Activated T-helper 2 cell treated with anti-CD3 and anti-CD28 coated beads, Interferon-gamma antibody, Interleukin-2, Interleukin-4, amounts not matched to agents 10 μg/mL and 5 μg/mL and 100 μg/mL, durations not matched to agents 14 hours and 24 hours and 36 hours (primary cell): ENCODE measurements around the gene NELFE. TPM values are rescaled to one million over a fixed set of nuclear protein-coding genes. Genes with fewer than 3 reads are reported as not detected.

Source experiments
- DNase-seq: peaks from one replicate; pipeline ENCODE4 v3.0.0; 2021; ENCODE audit warnings: low spot score
- H3K27ac Mint-ChIP-seq: one replicate; pipeline ENCODE4 v1.8.0; 2021; ENCODE audit warnings: mixed read lengths
- H3K27me3 Mint-ChIP-seq: one replicate; pipeline ENCODE4 v1.8.0; 2021; ENCODE audit warnings: low read depth, mixed read lengths
- H3K36me3 Mint-ChIP-seq: one replicate; pipeline ENCODE4 v1.8.0; 2021; ENCODE audit warnings: low read depth, mixed read lengths
- H3K4me1 Mint-ChIP-seq: one replicate; pipeline ENCODE4 v1.8.0; 2021; ENCODE audit warnings: low read depth, mixed read lengths
- H3K4me3 Mint-ChIP-seq: one replicate; pipeline ENCODE4 v1.8.0; 2021; ENCODE audit warnings: low read depth, mild to moderate bottlenecking, moderate library complexity, mixed read lengths
- H3K9me3 Mint-ChIP-seq: one replicate; pipeline ENCODE4 v1.8.0; 2021; ENCODE audit warnings: mixed read lengths
- intact Hi-C: fragments of 100-400 bp; cut with micrococcal nuclease; formaldehyde crosslinking; loops from one replicate; pipeline ENCODE4 v1.15.1; 2023
- total RNA-seq: library from RNA; stranded (reverse); gene quantifications from 2 replicates; pipeline ENCODE4 v1.2.3, GENCODE V29; 2022

Gene NELFE
- total RNA-seq, 1 donor from 2014 or later, result 81.2 TPM

GRCh38 chr6:31969712-31970603 lies 11.2 kb upstream of the NELFE start:
- no peaks in the 10 kb centered on the region for H3K27me3 Mint-ChIP-seq
- H3K36me3 Mint-ChIP-seq, result peaks cover 47% of the 10 kb centered on the region
- no peaks in the 10 kb centered on the region for H3K9me3 Mint-ChIP-seq
- no peak for DNase-seq
- peaks cover 28% of the 10 kb centered on the region for H3K4me1 Mint-ChIP-seq
- H3K27ac Mint-ChIP-seq, result peak overlapping the region; percentile 99
- peak overlapping the region; percentile 70 for H3K4me3 Mint-ChIP-seq
- intact Hi-C loops, result no loop called here

GRCh38 chr6:31968791-31969711 lies 10.3 kb upstream of the NELFE start:
- DNase-seq, result no peak
- no peak overlapping the region for H3K27ac Mint-ChIP-seq
- H3K9me3 Mint-ChIP-seq, result no peaks in the 10 kb centered on the region
- H3K27me3 Mint-ChIP-seq, result no peaks in the 10 kb centered on the region
- no peak overlapping the region for H3K4me3 Mint-ChIP-seq
- H3K4me1 Mint-ChIP-seq, result peaks cover 23% of the 10 kb centered on the region
- intact Hi-C loops, result no loop called here
- H3K36me3 Mint-ChIP-seq, result peaks cover 50% of the 10 kb centered on the region

GRCh38 chr6:31968326-31968725 lies 9.6 kb upstream of the NELFE start:
- H3K4me1 Mint-ChIP-seq, result peaks cover 22% of the 10 kb centered on the region
- H3K4me3 Mint-ChIP-seq, result no peak overlapping the region
- intact Hi-C loops, result no loop called here
- no peaks in the 10 kb centered on the region for H3K9me3 Mint-ChIP-seq
- H3K36me3 Mint-ChIP-seq, result peaks cover 54% of the 10 kb centered on the region
- H3K27me3 Mint-ChIP-seq, result no peaks in the 10 kb centered on the region
- H3K27ac Mint-ChIP-seq, result no peak overlapping the region
- DNase-seq, result no peak

- Mint-ChIP-seq H3K9me3 (no peaks in the 10 kb centered on the region), H3K4me3 (no peak overlapping the region), H3K36me3 (peaks cover 55% of the 10 kb centered on the region), H3K27me3 (no peaks in the 10 kb centered on the region), H3K4me1 (peaks cover 18% of the 10 kb centered on the region), H3K27ac (no peak overlapping the region)
- no peak for DNase-seq
- intact Hi-C loops, result no loop called here
Observed at GRCh38 chr6:31967926-31968320, 9.2 kb upstream of the NELFE start.

GRCh38 chr6:31966997-31967925 lies 8.5 kb upstream of the NELFE start:
- Mint-ChIP-seq H3K4me3 (no peak overlapping the region), H3K27me3 (no peaks in the 10 kb centered on the region), H3K27ac (no peak overlapping the region), H3K9me3 (no peaks in the 10 kb centered on the region), H3K36me3 (peaks cover 62% of the 10 kb centered on the region), H3K4me1 (peaks cover 12% of the 10 kb centered on the region)
- intact Hi-C loops, result no loop called here
- no peak for DNase-seq

- Mint-ChIP-seq H3K4me1 (peaks cover 10% of the 10 kb centered on the region), H3K27ac (no peak overlapping the region), H3K36me3 (peaks cover 69% of the 10 kb centered on the region), H3K27me3 (no peaks in the 10 kb centered on the region), H3K4me3 (no peak overlapping the region), H3K9me3 (no peaks in the 10 kb centered on the region)
- DNase-seq, result no peak
- intact Hi-C loops, result no loop called here
Observed at GRCh38 chr6:31966506-31966905, 7.7 kb upstream of the NELFE start.

GRCh38 chr6:31965700-31966099 lies 6.9 kb upstream of the NELFE start:
- no peak overlapping the region for H3K27ac Mint-ChIP-seq
- H3K4me1 Mint-ChIP-seq, result peaks cover 10% of the 10 kb centered on the region
- peaks cover 77% of the 10 kb centered on the region for H3K36me3 Mint-ChIP-seq
- intact Hi-C loops, result no loop called here
- no peaks in the 10 kb centered on the region for H3K27me3 Mint-ChIP-seq
- DNase-seq, result no peak
- H3K9me3 Mint-ChIP-seq, result no peaks in the 10 kb centered on the region
- H3K4me3 Mint-ChIP-seq, result no peak overlapping the region

- peaks cover 74% of the 10 kb centered on the region for H3K36me3 Mint-ChIP-seq
- intact Hi-C loops, result no loop called here
- no peak for DNase-seq
- H3K4me1 Mint-ChIP-seq, result peaks cover 10% of the 10 kb centered on the region
- no peak overlapping the region for H3K4me3 Mint-ChIP-seq
- H3K27me3 Mint-ChIP-seq, result no peaks in the 10 kb centered on the region
- H3K27ac Mint-ChIP-seq, result no peak overlapping the region
- no peaks in the 10 kb centered on the region for H3K9me3 Mint-ChIP-seq
Observed at GRCh38 chr6:31963921-31964320, 5.2 kb upstream of the NELFE start.

GRCh38 chr6:31961616-31962015 lies 2.8 kb upstream of the NELFE start:
- H3K27ac Mint-ChIP-seq, result no peak overlapping the region
- no peaks in the 10 kb centered on the region for H3K27me3 Mint-ChIP-seq
- peaks cover 73% of the 10 kb centered on the region for H3K36me3 Mint-ChIP-seq
- intact Hi-C loops, result no loop called here
- H3K4me1 Mint-ChIP-seq, result peaks cover 25% of the 10 kb centered on the region
- no peak overlapping the region for H3K4me3 Mint-ChIP-seq
- no peak for DNase-seq
- no peaks in the 10 kb centered on the region for H3K9me3 Mint-ChIP-seq

- H3K4me3 Mint-ChIP-seq, result peak overlapping the region; percentile 93
- no peak for DNase-seq
- H3K27me3 Mint-ChIP-seq, result no peaks in the 10 kb centered on the region
- peaks cover 25% of the 10 kb centered on the region for H3K4me1 Mint-ChIP-seq
- peak overlapping the region; percentile 87 for H3K27ac Mint-ChIP-seq
- peaks cover 74% of the 10 kb centered on the region for H3K36me3 Mint-ChIP-seq
- intact Hi-C loops, result loop anchor here (2.0 to 10.0 kb wide), 3 partner anchors 62 to 274 kb away; partner anchors contain the start of genes AGPAT1, EHMT2, LY6G5C and RNF5
- no peaks in the 10 kb centered on the region for H3K9me3 Mint-ChIP-seq
Observed at GRCh38 chr6:31958412-31958740, 395 bp downstream of the NELFE start.

GRCh38 chr6:31956796-31957195 lies 2.0 kb downstream of the NELFE start:
- H3K4me1 Mint-ChIP-seq, result peaks cover 25% of the 10 kb centered on the region
- H3K27me3 Mint-ChIP-seq, result no peaks in the 10 kb centered on the region
- no peak for DNase-seq
- H3K9me3 Mint-ChIP-seq, result no peaks in the 10 kb centered on the region
- intact Hi-C loops, result loop anchor here (5.0 to 10.0 kb wide), 2 partner anchors 221 to 272 kb away; partner anchors contain the start of genes AGPAT1, LY6G5C and RNF5
- H3K4me3 Mint-ChIP-seq, result no peak overlapping the region
- no peak overlapping the region for H3K27ac Mint-ChIP-seq
- peaks cover 71% of the 10 kb centered on the region for H3K36me3 Mint-ChIP-seq

- Mint-ChIP-seq H3K36me3 (peaks cover 55% of the 10 kb centered on the region), H3K9me3 (no peaks in the 10 kb centered on the region), H3K4me1 (peaks cover 18% of the 10 kb centered on the region), H3K4me3 (no peak overlapping the region), H3K27me3 (no peaks in the 10 kb centered on the region), H3K27ac (no peak overlapping the region)
- no peak for DNase-seq
- intact Hi-C loops, result loop anchor here (10.0 kb wide), 1 partner anchor 270 kb away; the partner anchor contains the start of gene LY6G5C
Observed at GRCh38 chr6:31954511-31954910, 4.3 kb downstream of the NELFE start.
